Astrocyte of the cerebellum (primary cell): Measurements from ENCODE around the gene TENM4.
A peak's percentile ranks its signal among the peaks of the same experiment; 100 is the strongest.

Experiments
- DNase-seq: peaks from one replicate; pipeline ENCODE4 v3.0.0-alpha.2; 2011; ENCODE audit warnings: low read depth
- H3K4me3 ChIP-seq: 2 replicates; pipeline ENCODE4 v1.5.1; 2011; ENCODE audit warnings: mild to moderate bottlenecking, low read depth, low read length, moderate library complexity
- in situ Hi-C: cut with HindIII; loops from 2 replicates; pipeline ENCODE4 v1.10.0; 2017; ENCODE audit warnings: low sequenced_read_pairs
- TF ChIP-seq, protein P1 (sequence below): IDR thresholded peaks from 2 replicates; pipeline ENCODE4 v1.5.1; 2012; ENCODE audit warnings: low read length, low read depth, moderate library complexity, mild to moderate bottlenecking; ENCODE audit errors: missing control alignments

TENM4 gene

DNA sequence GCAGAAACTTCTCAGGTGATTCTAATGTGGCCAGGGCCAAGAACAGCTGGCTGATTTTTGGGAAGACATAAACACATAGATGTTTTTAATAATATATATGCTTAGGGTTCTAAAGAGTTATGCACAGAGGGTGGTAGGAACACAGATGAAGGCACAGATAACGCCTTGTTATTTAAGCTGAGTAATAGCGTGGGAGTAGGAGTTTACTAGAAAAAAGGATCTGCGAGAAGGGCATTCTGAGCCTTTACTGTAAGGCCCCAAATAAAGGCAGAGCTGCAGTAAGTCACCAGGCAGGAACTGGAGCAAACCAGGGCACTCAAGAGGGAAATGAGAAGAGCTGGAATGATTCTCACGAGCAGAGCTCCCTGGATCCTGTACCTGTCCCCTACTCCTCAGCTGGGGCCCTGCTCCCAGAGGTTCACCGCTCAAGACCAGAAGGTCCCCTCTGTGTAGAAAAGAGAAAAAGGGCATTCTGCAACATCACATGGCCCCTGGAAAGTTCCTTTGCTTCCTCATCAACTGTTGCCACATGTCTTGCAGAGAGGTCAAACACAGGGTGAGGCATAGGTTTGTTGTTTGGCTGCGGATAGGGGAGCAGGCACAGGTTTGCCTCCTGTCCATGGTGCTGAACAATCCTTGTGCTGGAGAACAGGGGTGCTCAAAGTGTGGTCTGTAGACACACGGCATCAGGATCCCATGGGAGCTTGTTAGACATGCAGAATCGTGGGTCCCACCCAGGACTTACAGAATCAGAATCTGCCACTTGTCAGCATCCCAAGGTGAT, 125.7 kb downstream of the TENM4 start:
- no peak overlapping the region for H3K4me3 ChIP-seq
- DNase-seq: no peak
- in situ Hi-C loops: no loop called here
- TF ChIP-seq, protein P1, sequence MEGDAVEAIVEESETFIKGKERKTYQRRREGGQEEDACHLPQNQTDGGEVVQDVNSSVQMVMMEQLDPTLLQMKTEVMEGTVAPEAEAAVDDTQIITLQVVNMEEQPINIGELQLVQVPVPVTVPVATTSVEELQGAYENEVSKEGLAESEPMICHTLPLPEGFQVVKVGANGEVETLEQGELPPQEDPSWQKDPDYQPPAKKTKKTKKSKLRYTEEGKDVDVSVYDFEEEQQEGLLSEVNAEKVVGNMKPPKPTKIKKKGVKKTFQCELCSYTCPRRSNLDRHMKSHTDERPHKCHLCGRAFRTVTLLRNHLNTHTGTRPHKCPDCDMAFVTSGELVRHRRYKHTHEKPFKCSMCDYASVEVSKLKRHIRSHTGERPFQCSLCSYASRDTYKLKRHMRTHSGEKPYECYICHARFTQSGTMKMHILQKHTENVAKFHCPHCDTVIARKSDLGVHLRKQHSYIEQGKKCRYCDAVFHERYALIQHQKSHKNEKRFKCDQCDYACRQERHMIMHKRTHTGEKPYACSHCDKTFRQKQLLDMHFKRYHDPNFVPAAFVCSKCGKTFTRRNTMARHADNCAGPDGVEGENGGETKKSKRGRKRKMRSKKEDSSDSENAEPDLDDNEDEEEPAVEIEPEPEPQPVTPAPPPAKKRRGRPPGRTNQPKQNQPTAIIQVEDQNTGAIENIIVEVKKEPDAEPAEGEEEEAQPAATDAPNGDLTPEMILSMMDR: no peak

DNA sequence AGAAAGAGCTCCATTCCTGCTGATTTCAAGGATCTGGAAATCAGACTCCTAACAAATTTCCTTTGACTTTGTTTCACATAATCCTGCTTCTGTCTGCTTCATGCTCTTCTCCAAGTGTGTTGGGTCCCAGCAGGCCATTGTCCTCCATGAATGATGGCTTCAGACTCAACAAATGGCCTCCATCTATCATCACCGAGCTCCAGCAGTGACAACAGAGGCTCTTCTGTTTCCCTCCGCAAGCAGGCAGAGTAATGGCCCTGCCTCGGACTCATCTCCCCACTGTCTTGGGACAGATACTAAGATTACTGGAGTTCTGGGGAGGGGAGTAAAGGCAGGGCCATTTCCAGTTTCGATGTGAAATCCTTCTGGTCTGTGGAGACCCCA, 127.3 kb downstream of the TENM4 start:
- in situ Hi-C loops: no loop called here
- DNase-seq: no peak
- TF ChIP-seq, protein P1: no peak
- H3K4me3 ChIP-seq: no peak overlapping the region

DNA sequence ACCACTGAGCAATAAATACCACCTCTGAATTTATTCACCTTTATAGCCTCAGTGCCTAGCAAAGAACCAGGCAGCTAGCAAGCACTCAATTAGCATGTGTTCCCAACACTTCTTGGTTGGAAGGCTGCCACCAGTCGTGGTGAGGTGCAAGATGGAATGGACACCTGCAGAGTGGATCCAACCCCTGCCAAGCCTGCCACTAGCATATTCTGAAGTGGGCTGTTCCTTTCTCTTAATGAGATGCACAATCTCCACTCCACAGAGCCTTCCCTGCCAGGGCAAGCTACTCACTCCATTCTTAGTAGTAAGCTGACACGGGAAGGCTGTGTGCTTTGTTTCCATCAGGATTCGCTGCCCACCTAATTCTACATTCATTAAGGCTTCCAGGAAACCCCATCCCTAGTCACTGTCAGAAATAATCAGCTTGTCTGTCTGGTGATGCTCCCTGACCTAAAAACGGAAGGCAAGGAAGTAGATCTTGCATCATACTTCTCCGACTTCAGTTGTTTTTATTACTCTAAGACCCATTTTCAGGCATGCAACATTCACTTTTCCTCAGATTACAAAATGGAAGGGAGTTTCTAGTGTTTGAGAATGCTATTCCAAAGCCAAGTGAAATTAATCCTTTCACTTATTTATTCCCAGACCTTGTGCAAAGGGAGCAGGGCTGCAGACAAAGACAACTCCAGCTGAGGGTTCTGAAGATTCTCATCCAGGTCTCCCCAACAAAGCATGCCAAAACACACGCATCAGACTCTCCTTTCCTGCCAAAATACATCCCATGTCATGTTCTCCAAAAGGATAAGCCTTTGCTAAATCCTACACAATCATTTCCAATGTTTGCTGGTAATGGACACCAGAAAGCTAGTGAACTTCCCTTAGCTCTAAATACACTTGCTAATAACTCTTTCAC, 128.0 kb downstream of the TENM4 start:
- no peak overlapping the region for H3K4me3 ChIP-seq
- TF ChIP-seq, protein P1: no peak
- peak; percentile 74 for DNase-seq
- in situ Hi-C loops: no loop called here

DNA sequence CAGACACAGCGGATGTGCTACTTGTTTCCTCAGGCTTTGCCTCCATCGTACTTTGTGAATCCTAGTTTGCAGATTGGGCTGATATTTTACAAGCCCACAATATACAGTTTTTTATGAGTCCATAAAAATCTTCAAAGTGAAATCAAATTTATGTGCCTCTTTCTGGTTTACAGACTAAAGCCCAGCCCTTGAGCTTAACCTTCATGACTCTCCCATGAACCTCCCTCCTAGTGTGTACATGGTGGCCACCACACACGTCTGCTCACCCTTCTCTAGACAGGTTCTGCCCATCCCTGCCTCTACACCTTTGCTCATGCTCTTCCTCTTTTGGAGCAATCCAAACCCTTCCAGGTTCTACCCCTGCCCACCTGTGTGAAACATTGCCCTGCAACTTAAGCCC, 129.4 kb downstream of the TENM4 start:
- TF ChIP-seq, protein P1: no peak
- DNase-seq: no peak
- in situ Hi-C loops: no loop called here
- no peak overlapping the region for H3K4me3 ChIP-seq

DNA sequence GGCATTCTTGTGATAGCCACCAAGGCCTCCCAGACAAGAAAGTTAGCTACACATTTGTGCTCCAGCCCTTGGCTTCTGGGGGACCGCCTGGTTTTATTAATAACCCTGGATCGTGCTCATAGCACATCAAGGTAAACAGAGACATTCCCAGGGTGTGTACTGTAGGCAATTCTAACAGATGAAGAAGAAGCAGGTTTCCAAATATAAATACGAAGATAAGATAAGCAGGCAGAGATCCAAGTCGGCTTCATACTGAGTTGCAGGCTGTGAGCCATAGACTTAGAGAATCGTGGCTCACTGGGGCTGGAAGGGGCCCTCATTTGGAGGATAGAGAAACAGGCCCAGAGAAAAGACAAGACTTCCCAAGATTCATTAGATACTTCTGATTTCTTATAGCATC, 131.4 kb downstream of the TENM4 start:
- in situ Hi-C loops: no loop called here
- TF ChIP-seq, protein P1: no peak
- H3K4me3 ChIP-seq: no peak overlapping the region
- DNase-seq: no peak

DNA sequence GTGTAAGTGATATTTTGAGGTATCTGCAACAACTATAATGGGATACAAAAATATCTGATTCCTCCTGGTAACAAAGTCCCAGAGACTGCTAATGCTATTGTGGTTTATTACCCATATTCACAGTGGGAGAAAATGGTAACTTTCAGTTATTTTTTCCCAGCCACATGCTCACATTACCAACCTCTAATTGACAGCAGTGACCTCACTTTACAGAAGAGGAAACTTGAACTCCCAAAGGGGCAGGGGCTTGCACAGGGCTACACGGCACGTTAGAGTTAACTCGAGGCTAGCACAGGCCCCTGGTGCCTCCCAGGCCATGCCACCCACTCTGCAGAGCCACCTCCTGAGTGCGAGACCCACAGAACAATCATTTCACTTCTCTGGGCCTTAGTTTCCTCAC, 132.4 kb downstream of the TENM4 start:
- in situ Hi-C loops: no loop called here
- TF ChIP-seq, protein P1: no peak
- no peak for DNase-seq

More for the DNA sequence above, 132.4 kb downstream of the TENM4 start:
- no peak overlapping the region for H3K4me3 ChIP-seq
